SHP77 (cell line): ENCODE results near the gene KLK4.

Source experiments
- DNase-seq, 2 experiments: peaks; one replicate each; lab custom pipeline; 2025; lab: John Stamatoyannopoulos, UW

KLK4 gene

GRCh38 chr19:50911206-50912101, at the start of gene KLK4:
TSS of gene KLK4 (minus strand) at chr19:50911395. CDS start at chr19:50910738, 657 bp downstream.
- no peak for DNase-seq

GRCh38 chr19:50959731-50960500, 48.7 kb upstream of the KLK4 start:
- no peak for DNase-seq

GRCh38 chr19:50957587-50957986, 46.4 kb upstream of the KLK4 start:
- DNase-seq: no peak

- no peak for DNase-seq
Measured at GRCh38 chr19:50952910-50953309, 41.7 kb upstream of the KLK4 start, which contains the start of gene KLK5. TSS of gene KLK5 (minus strand) at chr19:50953038. CDS start at chr19:50952657, 381 bp downstream.

- no peak for DNase-seq
Measured at GRCh38 chr19:50949861-50950260, 38.7 kb upstream of the KLK4 start.

- DNase-seq: no peak
Measured at GRCh38 chr19:50947123-50947522, 35.9 kb upstream of the KLK4 start.

- DNase-seq: no peak
Measured at GRCh38 chr19:50944795-50945194, 33.6 kb upstream of the KLK4 start.

GRCh38 chr19:50943074-50943828, 32.1 kb upstream of the KLK4 start:
- no peak for DNase-seq

GRCh38 chr19:50939596-50939995, 28.4 kb upstream of the KLK4 start:
- no peak for DNase-seq

- DNase-seq: no peak
Measured at GRCh38 chr19:50933640-50934039, 22.4 kb upstream of the KLK4 start.

- DNase-seq: no peak
Measured at GRCh38 chr19:50932690-50933083, 21.5 kb upstream of the KLK4 start.

GRCh38 chr19:50932018-50932689, 21.0 kb upstream of the KLK4 start:
- DNase-seq: no peak

- no peak for DNase-seq
Measured at GRCh38 chr19:50931023-50931422, 19.8 kb upstream of the KLK4 start.

GRCh38 chr19:50928831-50929230, 17.6 kb upstream of the KLK4 start:
- no peak for DNase-seq

- DNase-seq: no peak
Measured at GRCh38 chr19:50926144-50926543, 14.9 kb upstream of the KLK4 start.

GRCh38 chr19:50925734-50926133, 14.5 kb upstream of the KLK4 start:
- no peak for DNase-seq

GRCh38 chr19:50924586-50924985, 13.4 kb upstream of the KLK4 start:
- no peak for DNase-seq

- DNase-seq: peak; percentile 79 to 81
Measured at GRCh38 chr19:50922317-50922853, 11.2 kb upstream of the KLK4 start.

GRCh38 chr19:50921426-50922316, 10.5 kb upstream of the KLK4 start:
- DNase-seq: no peak

GRCh38 chr19:50916069-50916468, 4.9 kb upstream of the KLK4 start:
- no peak for DNase-seq
